Keratinocyte (primary cell): ENCODE data around the gene STX8.

Experiments used
- EZH2 ChIP-seq: IDR thresholded peaks from one replicate; pipeline ENCODE4 v1.6.1; 2012; ENCODE audit warnings: inconsistent platforms, mild to moderate bottlenecking, low read length, moderate library complexity
- TF ChIP-seq, protein P1 (sequence below), 3 experiments: IDR thresholded peaks in 1 of 3; conservative IDR thresholded peaks in 1 of 3; optimal IDR thresholded peaks in 1 of 3; 2 replicates in 2 of 3; 3 replicates in 1 of 3; pipeline versions ENCODE3 to v1.5.1; 2011; ENCODE audit warnings: low read length in 3 of 3, mild to moderate bottlenecking in 3 of 3, moderate library complexity in 2 of 3, control low read depth in 1 of 3, inconsistent platforms in 1 of 3; ENCODE audit not compliant: insufficient read depth in 2 of 3; ENCODE audit errors: extremely low read depth in 1 of 3

DNA sequence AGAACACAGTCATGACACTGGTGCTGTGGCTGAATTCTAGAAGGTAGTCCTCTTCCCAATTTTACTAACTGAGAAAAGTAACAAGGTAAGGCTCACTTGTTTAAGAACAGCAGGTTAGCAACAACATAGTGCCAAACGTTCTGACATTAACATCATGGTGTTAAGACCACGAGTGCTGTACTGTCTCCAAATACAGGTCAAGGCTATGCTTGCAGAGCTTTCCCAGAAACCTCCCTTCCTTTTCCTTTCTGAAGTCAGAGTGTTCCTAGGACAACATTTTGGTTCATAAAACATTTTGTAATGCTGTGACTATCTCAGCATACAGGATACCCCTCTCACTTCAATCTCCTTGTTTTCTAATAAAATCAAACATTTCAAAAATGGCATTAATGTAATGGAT is 144.0 kb downstream of the STX8 start:
- TF ChIP-seq, protein P1, sequence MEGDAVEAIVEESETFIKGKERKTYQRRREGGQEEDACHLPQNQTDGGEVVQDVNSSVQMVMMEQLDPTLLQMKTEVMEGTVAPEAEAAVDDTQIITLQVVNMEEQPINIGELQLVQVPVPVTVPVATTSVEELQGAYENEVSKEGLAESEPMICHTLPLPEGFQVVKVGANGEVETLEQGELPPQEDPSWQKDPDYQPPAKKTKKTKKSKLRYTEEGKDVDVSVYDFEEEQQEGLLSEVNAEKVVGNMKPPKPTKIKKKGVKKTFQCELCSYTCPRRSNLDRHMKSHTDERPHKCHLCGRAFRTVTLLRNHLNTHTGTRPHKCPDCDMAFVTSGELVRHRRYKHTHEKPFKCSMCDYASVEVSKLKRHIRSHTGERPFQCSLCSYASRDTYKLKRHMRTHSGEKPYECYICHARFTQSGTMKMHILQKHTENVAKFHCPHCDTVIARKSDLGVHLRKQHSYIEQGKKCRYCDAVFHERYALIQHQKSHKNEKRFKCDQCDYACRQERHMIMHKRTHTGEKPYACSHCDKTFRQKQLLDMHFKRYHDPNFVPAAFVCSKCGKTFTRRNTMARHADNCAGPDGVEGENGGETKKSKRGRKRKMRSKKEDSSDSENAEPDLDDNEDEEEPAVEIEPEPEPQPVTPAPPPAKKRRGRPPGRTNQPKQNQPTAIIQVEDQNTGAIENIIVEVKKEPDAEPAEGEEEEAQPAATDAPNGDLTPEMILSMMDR (optimal IDR thresholded peaks at IDR 0.05 in 1 of 3, IDR thresholded peaks at IDR 0.05 in 1 of 3, conservative IDR thresholded peaks at IDR 0.05 in 1 of 3; ENCODE audit: extremely low read depth in 1 of 3, insufficient read depth in 2 of 3, low read length in 3 of 3), result no peak
- TF ChIP-seq EZH2, result no peak
